ENCODE data around the gene TOR1AIP2.
"Not testable (repeated sequence)": the region's sequence is repeated elsewhere in the genome, so short reads cannot be mapped to it uniquely, and the experiment has no call there.

Gene TOR1AIP2

GRCh38 chr1:179807691-179808485, 69.7 kb downstream of the TOR1AIP2 start:
- DNase-seq (ENCODE audit: low read depth) = no peak

DNA sequence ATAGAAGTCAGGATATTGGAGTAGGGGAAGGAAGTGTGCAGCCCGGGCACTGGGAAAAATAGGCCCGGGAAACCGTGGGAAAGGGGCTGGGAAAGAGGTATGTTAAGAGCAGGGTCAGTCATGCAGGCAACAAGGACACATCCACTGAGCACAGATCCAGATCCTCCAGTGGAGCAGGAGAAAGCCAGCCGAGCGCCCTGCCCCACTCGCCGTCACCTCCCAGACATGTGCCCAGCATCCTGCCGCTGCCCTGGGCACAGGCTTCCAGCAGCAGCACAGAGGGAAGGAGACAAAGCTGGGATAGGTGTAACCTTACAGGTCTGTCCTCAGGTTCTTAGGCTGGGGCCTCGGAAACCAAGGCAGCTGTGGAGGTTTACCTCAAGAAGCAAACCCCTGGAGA, 70.3 kb downstream of the TOR1AIP2 start:
- no peak for DNase-seq (ENCODE audit: low read depth)

GRCh38 chr1:179806333-179806732, 71.3 kb downstream of the TOR1AIP2 start:
- no peak for DNase-seq (ENCODE audit: low read depth)

DNA sequence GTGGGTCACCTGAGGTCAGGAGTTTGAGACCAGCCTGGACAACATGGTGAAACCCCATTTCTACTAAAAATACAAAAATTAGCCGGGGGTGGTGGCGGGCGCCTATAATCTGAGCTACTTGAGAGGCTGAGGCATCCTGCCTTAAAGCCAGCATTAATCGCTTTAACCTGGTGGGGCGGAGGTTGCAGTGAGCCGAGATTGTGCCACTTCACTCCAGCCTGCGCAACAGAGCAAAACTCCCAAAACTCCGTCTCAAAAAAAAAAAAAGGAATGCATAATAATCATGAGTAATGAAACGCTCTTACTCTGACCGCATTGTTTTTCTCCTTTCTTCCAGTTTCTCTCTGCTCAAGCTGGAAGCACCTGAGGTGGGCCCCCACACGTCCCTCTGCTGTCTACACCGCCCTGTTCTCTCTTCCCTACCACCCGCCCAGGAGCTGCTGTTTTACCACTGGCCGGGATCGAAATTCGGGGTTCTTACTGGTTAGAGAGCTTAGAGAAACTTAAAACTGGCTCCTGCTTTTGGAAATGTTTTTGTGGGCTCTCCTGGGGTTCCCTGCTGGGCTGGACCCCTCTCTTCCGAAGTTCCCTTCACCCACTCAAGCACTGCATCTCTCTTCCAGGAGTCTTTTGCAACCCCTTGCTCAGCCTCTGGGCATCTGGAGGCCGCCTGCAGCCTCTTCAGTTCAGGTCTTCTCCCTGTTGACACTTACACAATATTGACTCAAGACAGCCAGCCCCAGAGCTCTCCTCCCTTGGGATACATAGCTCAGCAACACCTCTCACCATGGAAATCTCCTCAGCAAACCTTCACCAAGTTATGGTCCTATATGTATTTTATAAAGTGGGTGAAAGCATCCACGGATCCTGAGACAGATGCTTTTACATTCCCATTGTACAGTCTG, 72.1 kb downstream of the TOR1AIP2 start:
- DNase-seq (ENCODE audit: low read depth) = no peak

GRCh38 chr1:179804417-179804816, 73.2 kb downstream of the TOR1AIP2 start:
- not testable (repeated sequence) for DNase-seq (ENCODE audit: low read depth)

GRCh38 chr1:179803918-179804317, 73.7 kb downstream of the TOR1AIP2 start:
- DNase-seq (ENCODE audit: low read depth) = no peak

DNA sequence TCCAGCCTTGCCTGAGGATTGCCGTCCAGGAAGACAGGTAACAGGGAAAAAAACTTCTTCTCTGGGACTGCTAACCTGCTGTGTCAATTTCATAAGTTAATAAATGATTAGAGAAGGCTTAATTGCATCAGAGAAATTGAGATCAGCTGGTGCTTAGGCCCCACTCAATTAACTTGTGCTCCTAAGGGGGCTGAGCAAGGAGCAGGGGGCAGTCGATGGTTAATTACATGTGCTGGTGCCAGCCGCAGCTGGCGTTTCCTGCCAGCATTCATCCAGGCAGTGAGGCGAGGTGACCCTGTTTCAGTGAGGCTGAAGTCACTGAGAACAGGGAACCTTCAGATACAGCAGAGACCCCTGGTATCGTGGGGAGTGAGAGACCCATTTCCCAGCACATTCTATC, 74.5 kb downstream of the TOR1AIP2 start:
- DNase-seq (ENCODE audit: low read depth) = no peak

GRCh38 chr1:179800481-179800880, 77.1 kb downstream of the TOR1AIP2 start:
- no peak for DNase-seq (ENCODE audit: low read depth)

- DNase-seq (ENCODE audit: low read depth) = no peak
These were observed 78.6 kb downstream of the TOR1AIP2 start for GRCh38 chr1:179798864-179799516.

DNA sequence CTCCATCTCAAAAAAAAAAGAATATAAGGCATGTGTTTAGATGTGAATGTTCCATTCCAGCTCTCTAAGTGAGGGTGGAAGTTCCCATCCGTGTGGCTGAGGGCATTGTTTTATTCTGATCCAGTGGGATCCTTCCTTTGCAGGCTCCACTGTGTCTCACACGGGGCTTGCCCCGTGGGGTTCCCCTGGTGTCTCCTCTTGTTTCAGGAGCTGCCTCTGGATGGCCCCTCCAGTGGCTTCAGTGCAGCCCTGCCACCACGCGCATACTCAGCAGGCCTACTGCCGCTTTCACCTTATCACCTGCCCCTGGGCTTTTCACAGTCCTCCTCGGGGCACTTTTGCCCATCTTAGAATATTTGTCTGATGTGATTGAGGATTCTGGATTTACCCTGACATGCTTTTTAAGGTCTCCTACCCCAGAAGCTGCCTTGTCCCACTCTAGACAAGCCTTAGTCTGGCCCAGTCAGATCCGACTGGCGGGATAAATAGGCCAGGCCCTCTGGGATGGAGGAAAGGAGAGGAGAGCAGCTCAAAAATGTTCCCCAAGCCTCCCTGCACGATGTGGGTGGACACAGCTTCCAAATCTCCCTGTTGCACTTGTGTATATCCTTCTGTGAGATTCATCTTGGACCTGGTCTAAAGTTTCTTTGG, 79.3 kb downstream of the TOR1AIP2 start:
- DNase-seq (ENCODE audit: low read depth) = no peak

DNA sequence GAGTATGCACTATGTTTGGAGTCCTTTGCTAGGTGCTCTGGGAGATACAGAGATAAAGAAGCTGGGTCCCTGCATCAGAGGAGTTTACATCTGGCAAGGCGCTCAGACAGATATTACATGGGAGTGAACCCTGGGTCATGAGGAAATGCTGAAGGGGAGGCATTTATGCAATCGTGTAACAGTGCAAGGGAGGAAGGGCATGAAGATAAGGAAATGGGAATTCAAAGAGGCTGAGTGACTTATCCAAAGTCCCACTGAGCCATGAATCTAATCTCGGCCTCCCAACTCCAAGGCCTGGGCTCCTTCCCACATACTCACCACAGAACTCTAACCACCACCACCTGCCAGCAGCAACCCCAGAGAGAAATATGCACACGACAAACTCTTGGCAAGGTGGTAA, 82.9 kb downstream of the TOR1AIP2 start:
- DNase-seq (ENCODE audit: low read depth) = no peak

DNA sequence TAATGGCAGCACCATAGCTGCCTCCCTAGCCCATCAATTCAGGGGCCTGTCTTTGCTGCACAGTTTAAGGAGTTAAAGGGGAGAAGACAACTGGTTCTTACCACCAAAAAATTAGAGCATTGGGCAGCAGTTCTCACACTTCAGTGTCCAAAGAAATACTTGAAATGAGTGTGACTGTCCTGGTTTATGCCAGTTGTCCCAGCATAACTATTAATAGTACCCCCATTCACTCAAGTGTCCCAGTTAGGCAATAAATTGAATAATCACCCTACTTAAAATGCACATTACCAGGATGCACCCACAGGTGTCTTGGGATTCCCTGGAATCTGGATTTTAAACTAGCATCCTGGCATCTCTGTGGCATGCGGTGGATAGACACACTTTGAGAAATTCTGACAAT, 83.5 kb downstream of the TOR1AIP2 start:
- DNase-seq (ENCODE audit: low read depth) = no peak

GRCh38 chr1:179793281-179793680, 84.3 kb downstream of the TOR1AIP2 start:
- DNase-seq (ENCODE audit: low read depth) = no peak
